GM18517 (cell line): ENCODE measurements around the gene MEIS2.

ENCODE experiments used
- ATAC-seq: cut with Tn5 transposase; IDR thresholded peaks from one replicate; pipeline ENCODE4 v1.9.1; 2021; ENCODE audit warnings: mild to moderate bottlenecking, moderate library complexity; ENCODE audit not compliant: unreplicated experiment

The MEIS2 gene

GRCh38 chr15:37041836-37042235 lies 58.5 kb downstream of the MEIS2 start:
- no peak for ATAC-seq

GRCh38 chr15:37041042-37041441 lies 59.3 kb downstream of the MEIS2 start:
- ATAC-seq: no peak

DNA sequence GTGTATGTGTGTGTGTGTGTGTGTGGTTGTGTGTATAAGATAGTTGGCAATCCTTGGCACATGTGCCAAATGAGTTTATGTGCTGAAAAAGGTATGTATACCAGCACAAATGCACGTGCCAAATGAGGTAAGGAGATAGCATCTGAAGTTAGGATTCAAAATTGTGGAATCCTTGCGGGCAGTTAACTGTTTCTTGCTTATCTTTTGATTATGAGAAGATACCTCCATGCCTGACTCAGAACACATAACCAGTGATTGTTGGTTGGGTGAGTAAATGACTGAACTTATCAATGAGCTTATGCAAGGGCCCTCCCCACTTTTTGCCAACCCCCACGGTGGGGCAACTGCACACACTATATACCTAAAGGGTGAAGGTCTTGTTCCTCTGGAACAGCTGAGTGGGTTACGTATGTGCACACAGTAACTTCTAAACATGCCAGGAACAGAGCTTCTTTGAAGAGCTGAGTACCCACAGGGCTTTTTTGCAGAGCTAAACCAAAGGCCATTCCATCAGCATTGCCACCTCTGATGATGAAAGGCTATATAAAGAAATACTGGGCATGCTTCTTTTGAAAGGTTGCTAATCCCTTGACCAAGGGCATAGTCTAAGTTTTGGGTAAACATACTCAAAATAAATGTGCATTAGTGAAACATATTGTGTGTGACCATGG lies 60.1 kb downstream of the MEIS2 start:
- no peak for ATAC-seq

- ATAC-seq: no peak
Observed at GRCh38 chr15:37038716-37039106, 61.6 kb downstream of the MEIS2 start.

DNA sequence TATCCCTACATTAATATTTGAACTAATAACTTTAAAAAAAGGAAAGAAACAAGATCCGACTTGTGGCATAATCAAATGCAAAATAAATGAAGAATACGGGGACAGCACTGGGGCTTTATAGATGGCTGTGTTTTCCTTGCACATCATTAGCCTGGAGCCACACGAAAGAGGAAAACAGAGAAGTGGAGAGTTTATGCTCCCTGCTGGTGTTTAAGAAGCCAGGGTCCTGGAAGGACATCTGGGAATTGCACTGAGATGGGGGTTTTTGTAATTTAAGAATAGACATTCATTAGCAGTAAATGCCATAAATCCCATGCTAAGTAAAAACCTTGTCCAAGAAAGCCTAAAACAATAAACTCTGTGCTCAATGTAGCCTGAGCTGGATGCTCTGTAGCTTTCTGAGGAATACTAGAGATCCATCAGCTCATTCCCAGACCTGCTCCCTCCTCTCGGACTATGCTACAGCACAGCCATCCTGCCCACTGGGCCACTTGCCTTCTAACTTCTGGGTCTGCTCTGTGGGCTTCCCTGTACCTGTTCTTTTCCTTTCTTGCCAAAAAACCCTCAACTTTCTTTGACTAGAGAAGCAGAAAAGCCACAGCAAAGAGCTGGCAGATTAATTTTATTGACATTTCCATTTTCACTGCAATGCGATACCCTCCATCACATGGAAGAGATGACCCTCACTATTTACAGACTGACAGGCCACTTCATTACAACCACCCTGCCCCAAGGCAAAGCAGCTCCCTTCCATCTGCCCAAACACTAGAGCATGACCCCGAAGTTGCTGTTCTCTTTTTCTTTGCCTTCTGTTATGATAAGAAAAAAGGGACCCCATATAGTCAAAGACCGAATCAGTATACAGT lies 62.3 kb downstream of the MEIS2 start:
- ATAC-seq: no peak

DNA sequence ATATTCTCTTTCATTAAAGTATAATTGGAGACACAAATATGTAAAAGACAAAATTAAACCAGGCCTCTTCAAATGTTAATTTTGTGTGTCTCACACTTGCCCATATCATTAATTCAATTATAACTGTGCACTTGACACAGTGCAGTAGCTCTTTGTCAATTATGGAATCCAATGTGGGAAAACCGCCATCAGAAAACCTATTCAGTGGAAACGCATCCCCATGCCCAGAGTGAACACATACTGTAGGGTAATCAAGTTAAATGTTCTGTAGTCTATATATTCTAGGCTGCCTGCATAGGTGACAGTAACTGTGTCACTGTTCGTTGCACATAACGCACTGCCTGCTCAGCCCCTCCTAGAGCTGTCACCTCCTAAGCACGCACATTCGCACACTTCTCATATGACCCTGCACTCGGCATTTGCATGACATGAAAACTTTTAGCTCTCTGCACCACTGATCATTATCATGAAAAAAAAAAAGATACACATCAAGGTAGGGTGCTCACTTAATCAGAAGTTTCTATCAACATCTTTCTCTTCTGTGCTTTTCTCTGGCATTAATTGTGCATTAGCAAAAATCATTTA lies 63.2 kb downstream of the MEIS2 start:
- no peak for ATAC-seq

DNA sequence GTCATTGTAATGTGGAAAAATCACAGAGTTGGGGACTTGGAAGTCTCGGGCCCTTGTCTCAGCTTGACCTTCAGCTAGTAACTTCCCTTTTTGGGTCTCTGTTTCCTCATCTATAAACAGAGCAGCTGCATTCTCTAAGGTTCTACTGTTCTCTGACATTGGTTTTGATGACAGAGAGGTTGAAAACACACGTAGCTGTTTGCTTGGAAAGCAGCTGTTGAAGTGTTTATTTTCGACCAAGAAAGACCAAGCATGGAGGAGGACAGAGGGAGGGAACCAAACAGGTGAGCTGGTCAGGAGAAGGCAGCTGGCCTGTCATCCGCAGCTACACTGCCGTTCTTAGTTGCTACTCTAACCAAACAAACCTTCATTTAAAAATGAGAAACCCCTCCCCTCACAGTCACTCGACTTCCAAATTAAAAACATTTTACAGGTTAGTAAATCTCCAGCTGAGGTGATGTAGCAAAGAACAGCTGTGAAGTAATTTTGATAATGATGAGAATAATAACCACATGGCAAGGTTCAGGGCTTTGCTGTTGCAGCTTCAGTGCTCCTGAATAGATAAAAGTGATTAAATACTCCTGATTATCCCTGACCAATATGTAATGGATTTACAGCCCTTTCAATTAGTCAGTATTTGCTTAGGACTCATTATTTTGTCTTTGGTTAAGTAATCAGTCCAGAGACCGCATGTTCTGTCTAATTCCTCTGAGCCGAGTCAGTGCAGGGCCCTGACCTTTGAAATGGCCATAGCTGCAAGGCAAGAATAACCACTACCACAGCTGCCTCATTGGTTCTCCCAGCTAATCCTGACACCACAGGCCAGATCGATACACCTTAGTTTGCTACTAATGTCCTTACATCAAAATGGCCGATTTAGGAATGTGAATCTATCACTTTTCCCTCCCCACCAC lies 65.3 kb downstream of the MEIS2 start:
- no peak for ATAC-seq

DNA sequence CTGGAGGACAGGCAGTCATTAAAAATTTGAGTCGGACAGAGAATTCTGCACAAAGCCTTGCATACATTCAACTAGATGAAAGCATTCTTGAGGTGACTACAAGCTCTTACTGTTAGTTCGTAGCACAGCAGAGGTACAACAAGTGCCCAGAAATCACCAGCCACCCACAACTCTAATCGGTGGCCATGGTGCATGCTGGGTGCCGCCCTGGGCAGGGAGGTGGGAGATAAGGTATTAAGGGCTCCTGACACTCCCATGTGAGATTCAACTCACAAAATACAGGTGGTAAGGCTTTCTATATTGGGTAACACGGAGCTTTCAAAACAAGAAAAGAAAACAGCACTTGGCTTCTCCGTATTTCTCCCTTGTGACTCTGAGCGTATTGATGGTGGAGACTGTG lies 66.0 kb downstream of the MEIS2 start:
- no peak for ATAC-seq

GRCh38 chr15:37032091-37032775 lies 68.1 kb downstream of the MEIS2 start:
- ATAC-seq: no peak

DNA sequence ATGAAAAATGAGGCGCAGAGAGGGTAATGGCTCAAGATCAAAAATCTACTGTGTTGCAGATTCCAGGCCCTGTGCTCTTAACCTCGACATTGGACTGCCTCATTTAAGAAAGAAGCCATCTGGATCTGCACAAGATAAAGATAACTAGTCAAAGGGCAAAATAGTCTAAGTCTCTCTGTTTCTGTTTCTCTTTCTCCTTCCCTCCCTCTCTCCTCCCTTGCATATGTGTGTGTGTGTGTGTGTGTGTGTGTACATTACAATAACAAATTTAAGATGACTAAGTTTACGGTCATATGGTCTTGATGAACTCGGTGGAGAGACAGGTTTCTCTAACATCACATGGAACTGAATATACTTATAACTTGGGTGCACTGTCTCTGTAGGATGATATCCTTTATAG lies 69.2 kb downstream of the MEIS2 start:
- ATAC-seq: no peak

DNA sequence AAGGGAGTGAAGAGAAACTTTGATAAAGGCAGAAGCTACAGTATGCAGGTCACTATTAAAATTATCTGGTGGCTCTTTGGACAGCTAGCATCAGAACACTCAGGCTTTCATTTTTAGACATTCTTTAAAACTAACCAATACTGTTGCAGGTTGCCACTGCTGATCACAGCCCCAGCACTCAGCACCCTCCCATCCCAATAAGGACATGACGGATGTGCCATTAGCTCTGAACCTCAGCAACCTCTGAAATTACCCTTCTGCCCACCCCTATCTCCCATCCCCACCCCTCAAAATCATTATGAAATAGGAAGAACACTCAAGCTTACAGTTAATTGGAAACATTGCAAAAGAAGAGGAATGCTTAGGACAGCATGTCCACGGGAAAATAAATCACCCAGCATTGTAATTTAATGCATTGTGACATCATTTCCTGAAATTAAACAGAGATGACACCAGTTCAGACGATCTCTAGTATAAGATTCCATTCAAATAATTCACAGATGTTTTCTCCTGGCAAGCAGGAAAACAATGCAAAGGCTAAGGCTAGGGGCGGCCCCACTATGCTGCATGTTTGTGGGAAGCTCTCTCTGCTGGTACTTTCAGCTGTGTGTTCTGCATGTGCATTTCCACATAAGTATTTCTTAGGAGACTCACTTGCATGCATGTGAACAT lies 71.6 kb downstream of the MEIS2 start:
- no peak for ATAC-seq

DNA sequence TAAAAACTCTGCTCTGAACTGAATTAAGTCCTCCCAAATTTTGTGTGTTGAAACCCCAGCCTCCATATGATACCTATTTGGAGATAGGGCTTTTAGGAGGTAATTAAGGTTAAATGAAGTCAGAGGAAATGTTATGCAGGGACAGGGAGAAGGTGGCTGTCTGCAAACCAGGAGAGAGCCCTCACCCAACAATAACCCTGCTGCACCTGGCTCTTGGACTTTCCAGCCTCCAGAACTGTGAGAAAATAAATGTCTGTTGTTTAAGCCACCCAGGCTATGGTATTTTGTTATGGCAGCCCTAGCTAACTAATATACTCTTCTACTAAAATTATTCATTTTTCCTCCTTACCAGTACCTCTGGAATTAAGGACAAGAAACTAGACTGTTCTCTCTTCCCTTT lies 79.5 kb downstream of the MEIS2 start:
- ATAC-seq: no peak

GRCh38 chr15:37019479-37020433 lies 80.6 kb downstream of the MEIS2 start:
- ATAC-seq: no peak

DNA sequence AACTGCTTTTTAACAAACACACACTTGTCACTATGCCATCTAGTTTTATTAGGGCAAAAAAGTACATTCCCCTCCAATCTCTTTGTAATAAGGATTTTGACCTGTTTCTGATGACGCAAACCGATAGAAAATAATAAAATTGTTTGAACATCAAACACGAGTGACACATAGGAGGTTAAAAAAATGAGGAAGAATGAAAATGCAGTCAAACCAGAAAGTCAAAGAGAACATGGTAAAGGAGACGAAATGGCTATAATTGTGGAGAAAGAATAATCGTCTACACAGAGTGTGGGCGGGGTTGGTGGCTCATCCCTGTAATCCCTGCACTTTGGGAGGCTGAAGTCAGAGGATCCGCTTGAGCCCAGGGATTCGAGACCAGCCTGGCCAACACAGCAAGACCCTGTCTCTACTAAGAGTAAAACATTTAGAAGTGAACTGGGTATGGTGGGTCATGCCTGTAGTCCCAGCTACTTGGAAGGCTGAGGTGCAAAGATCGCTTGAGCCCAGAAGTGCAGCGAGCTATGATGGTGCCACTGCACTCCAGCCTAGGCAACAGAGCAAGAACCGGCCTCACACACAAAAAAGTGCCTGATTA lies 83.2 kb downstream of the MEIS2 start:
- ATAC-seq: no peak

DNA sequence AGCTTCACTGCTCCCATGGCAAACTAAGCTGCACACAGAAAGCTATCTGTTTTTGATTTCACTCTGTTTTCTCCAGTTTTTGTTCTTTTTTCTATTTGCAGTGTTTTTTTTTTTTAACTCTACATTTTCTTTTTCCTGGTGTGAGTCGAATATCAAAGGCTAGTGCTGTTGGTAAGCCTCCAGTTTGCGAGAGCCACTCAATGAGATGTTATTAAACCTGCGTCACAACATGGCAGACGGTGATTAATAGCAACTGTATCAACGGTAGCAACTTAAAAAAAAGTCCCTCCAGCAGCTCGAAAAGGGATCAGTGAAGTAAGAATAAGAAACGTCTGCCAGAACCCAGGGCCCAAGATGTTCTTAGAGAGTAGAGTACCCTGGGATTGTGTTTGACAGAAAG lies 84.1 kb downstream of the MEIS2 start:
- no peak for ATAC-seq

DNA sequence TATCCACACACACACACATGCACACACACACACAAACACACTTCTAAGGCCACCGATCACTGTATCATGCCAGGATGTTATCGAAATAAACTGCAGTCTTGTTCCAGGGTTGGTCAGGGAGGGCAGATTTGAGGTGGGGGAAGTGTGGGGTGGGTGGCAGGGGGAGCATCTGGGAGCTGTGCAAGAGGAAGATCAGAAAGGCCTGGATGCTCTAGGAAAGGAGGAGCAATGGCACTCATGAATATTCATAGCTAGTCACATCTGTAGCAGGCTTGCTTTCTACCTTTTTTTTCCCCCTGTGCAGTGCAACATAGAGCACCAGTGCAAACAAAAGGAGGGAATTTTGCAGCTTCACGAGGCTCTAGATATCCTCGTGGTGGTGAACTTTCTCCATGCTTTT lies 84.9 kb downstream of the MEIS2 start:
- ATAC-seq: no peak

GRCh38 chr15:37015035-37015434 lies 85.3 kb downstream of the MEIS2 start:
- ATAC-seq: no peak

DNA sequence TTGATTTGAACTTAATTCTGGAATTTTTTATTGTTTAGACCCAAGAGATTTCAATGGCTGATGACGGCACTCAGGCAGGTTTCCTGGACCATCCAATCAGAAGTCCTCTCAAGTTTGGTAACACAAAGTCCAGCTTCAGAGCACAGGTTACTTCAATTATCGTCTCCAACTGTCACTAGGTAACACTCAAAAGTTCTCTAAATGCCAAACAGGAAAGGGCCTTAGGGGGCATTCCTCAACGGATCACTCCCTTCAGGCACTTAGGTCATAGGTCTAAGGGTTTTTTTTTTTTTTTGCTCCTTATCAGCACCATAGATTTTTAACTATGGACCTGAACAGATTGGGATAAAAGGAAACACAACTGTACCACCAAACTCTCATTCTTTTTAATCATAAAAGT lies 85.8 kb downstream of the MEIS2 start:
- ATAC-seq: no peak
